H9 (cell line): ENCODE data around the gene PXYLP1. TPM values are rescaled to one million over a fixed set of nuclear protein-coding genes. Genes with fewer than 3 reads are reported as not detected.

Source experiments
- DNase-seq: peaks from one replicate; pipeline ENCODE4 v3.0.0-alpha.2; 2017
- H2AFZ ChIP-seq: one replicate; pipeline ENCODE4 v1.6.1; 2013; ENCODE audit warnings: mild to moderate bottlenecking, low read length, control low read depth, moderate library complexity
- H2AK5ac ChIP-seq: 2 replicates; pipeline ENCODE4 v1.6.1; 2013; ENCODE audit warnings: low read length, control low read depth, mixed read lengths; ENCODE audit not compliant: insufficient read length
- H2BK120ac ChIP-seq: one replicate; pipeline ENCODE4 v1.6.1; 2013; ENCODE audit warnings: low read depth, mild to moderate bottlenecking, low read length, control low read depth, inconsistent platforms; ENCODE audit not compliant: poor library complexity, severe bottlenecking
- H2BK12ac ChIP-seq: 2 replicates; pipeline ENCODE4 v1.6.1; 2013; ENCODE audit warnings: low read length, control low read depth, mixed read lengths, low read depth; ENCODE audit not compliant: insufficient read length
- H2BK15ac ChIP-seq: 2 replicates; pipeline ENCODE4 v1.6.1; 2013; ENCODE audit warnings: low read depth, low read length, control low read depth
- H2BK20ac ChIP-seq: one replicate; pipeline ENCODE4 v1.6.1; 2013; ENCODE audit warnings: low read depth, mild to moderate bottlenecking, low read length, control low read depth, inconsistent platforms; ENCODE audit not compliant: poor library complexity, severe bottlenecking
- H2BK5ac ChIP-seq: 2 replicates; pipeline ENCODE4 v1.6.1; 2013; ENCODE audit warnings: low read length, control low read depth, mixed read lengths; ENCODE audit not compliant: insufficient read length
- H3K14ac ChIP-seq: 2 replicates; pipeline ENCODE4 v1.6.1; 2013; ENCODE audit warnings: low read length, control low read depth; ENCODE audit not compliant: insufficient read depth
- H3K18ac ChIP-seq: 2 replicates; pipeline ENCODE4 v1.6.1; 2013; ENCODE audit warnings: low read depth, mild to moderate bottlenecking, mixed read lengths, low read length, control low read depth; ENCODE audit not compliant: insufficient read length
- H3K23ac ChIP-seq: 2 replicates; pipeline ENCODE4 v1.6.1; 2013; ENCODE audit warnings: low read length, control low read depth, mixed read lengths, low read depth; ENCODE audit not compliant: insufficient read length
- H3K23me2 ChIP-seq: 2 replicates; pipeline ENCODE4 v1.6.1; 2013; ENCODE audit warnings: low read depth, mild to moderate bottlenecking, mixed read lengths, low read length, control low read depth; ENCODE audit not compliant: insufficient read length, poor library complexity, severe bottlenecking
- H3K27ac ChIP-seq: 2 replicates; pipeline ENCODE4 v1.5.1; 2013; ENCODE audit warnings: low read length, control low read depth, mixed read lengths, low read depth; ENCODE audit not compliant: insufficient read length
- H3K27me3 ChIP-seq: 2 replicates; pipeline ENCODE4 v1.6.1; 2013; ENCODE audit warnings: low read length, control low read depth, inconsistent platforms; ENCODE audit not compliant: insufficient read depth
- H3K4ac ChIP-seq: 2 replicates; pipeline ENCODE4 v1.6.1; 2013; ENCODE audit warnings: low read depth, mild to moderate bottlenecking, control low read depth, inconsistent platforms, low read length, moderate library complexity
- H3K4me1 ChIP-seq: 2 replicates; pipeline ENCODE4 v1.6.1; 2013; ENCODE audit warnings: low read length, control low read depth, inconsistent platforms; ENCODE audit not compliant: insufficient read depth
- H3K4me2 ChIP-seq: 2 replicates; pipeline ENCODE4 v1.6.1; 2013; ENCODE audit warnings: low read length, control low read depth, mixed read lengths; ENCODE audit not compliant: insufficient read length, insufficient read depth
- H3K56ac ChIP-seq: 2 replicates; pipeline ENCODE4 v1.6.1; 2013; ENCODE audit warnings: low read depth, mild to moderate bottlenecking, mixed read lengths, low read length, control low read depth; ENCODE audit not compliant: insufficient read length
- H3K79me1 ChIP-seq: 2 replicates; pipeline ENCODE4 v1.6.1; 2013; ENCODE audit warnings: low read depth, mild to moderate bottlenecking, moderate library complexity, low read length, control low read depth, inconsistent platforms; ENCODE audit not compliant: insufficient read depth, poor library complexity, severe bottlenecking
- H3K79me2 ChIP-seq: 2 replicates; pipeline ENCODE4 v1.6.1; 2013; ENCODE audit warnings: low read length, control low read depth, inconsistent platforms; ENCODE audit not compliant: insufficient read depth
- H3K9ac ChIP-seq: 2 replicates; pipeline ENCODE4 v1.6.1; 2013; ENCODE audit warnings: low read length, control low read depth, mixed read lengths; ENCODE audit not compliant: insufficient read length; ENCODE audit errors: extremely low read depth
- H3K9me3 ChIP-seq: one replicate; pipeline ENCODE4 v1.6.1; 2013; ENCODE audit warnings: low read depth, low read length, inconsistent platforms; ENCODE audit not compliant: control insufficient read depth
- H3T11ph ChIP-seq: one replicate; pipeline ENCODE4 v1.6.1; 2013; ENCODE audit warnings: mild to moderate bottlenecking, low read length, control low read depth, inconsistent platforms
- H4K20me1 ChIP-seq: one replicate; pipeline ENCODE4 v1.6.1; 2013; ENCODE audit not compliant: control insufficient read depth, insufficient read length, insufficient read depth
- H4K5ac ChIP-seq: 2 replicates; pipeline ENCODE4 v1.6.1; 2013; ENCODE audit warnings: low read depth, mild to moderate bottlenecking, mixed read lengths, low read length, control low read depth; ENCODE audit not compliant: insufficient read length
- H4K8ac ChIP-seq: replicated peaks from 2 replicates; pipeline ENCODE4 v1.6.1; 2013; ENCODE audit warnings: low read length, control low read depth, mixed read lengths, low read depth; ENCODE audit not compliant: insufficient read length
- H4K91ac ChIP-seq: 2 replicates; pipeline ENCODE4 v1.6.1; 2013; ENCODE audit warnings: low read depth, mild to moderate bottlenecking, moderate library complexity, mixed read lengths, low read length, control low read depth; ENCODE audit not compliant: insufficient read length
- H3K27ac Mint-ChIP-seq, 3 experiments: 2 replicates in 2 of 3; 3 replicates in 1 of 3; pipeline ENCODE4 v1.8.0; 2020 to 2021; ENCODE audit warnings: mixed read lengths in 3 of 3, mild to moderate bottlenecking in 1 of 3, moderate library complexity in 1 of 3
- H3K27me3 Mint-ChIP-seq: 2 replicates; pipeline ENCODE4 v1.8.0; 2021; ENCODE audit warnings: low read depth, mild to moderate bottlenecking, moderate library complexity, mixed read lengths
- H3K36me3 Mint-ChIP-seq, 3 experiments: 2 replicates in 2 of 3; 3 replicates in 1 of 3; pipeline ENCODE4 v1.8.0; 2020 to 2021; ENCODE audit warnings: low read depth in 3 of 3, mixed read lengths in 3 of 3; ENCODE audit not compliant: insufficient read depth in 1 of 3
- H3K4me1 Mint-ChIP-seq, 2 experiments: 2 replicates each; pipeline ENCODE4 v1.8.0; 2020; ENCODE audit warnings: mixed read lengths in 2 of 2
- H3K4me3 Mint-ChIP-seq, 2 experiments: 2 replicates in 1 of 2; 3 replicates in 1 of 2; pipeline ENCODE4 v1.8.0; 2020 to 2021; ENCODE audit warnings: mild to moderate bottlenecking in 2 of 2, mixed read lengths in 2 of 2, moderate library complexity in 1 of 2
- H3K9me3 Mint-ChIP-seq, 2 experiments: 2 replicates in 1 of 2; 3 replicates in 1 of 2; pipeline ENCODE4 v1.8.0; 2020; ENCODE audit warnings: mild to moderate bottlenecking in 2 of 2, mixed read lengths in 2 of 2, moderate library complexity in 1 of 2
- WGBS: extraction: QIAGEN DNeasy Blood & Tissue Kit; methylation state at CpG from one replicate; pipeline ENCODE4 v1.1.7; 2013; ENCODE audit warnings: missing lambda C conversion rate, low lambda C conversion rate, mixed read lengths; ENCODE audit not compliant: insufficient read length; ENCODE audit errors: extremely low coverage; 5-methylcytosine and 5-hydroxymethylcytosine counted together
- total RNA-seq: library from RNA; stranded (reverse); gene quantifications from 2 replicates; pipeline ENCODE4 v1.2.1, GENCODE V29; 2021
- TF ChIP-seq, protein P1 (sequence below): fragments of 200-600 bp; sonication (generic); conservative IDR thresholded peaks from 3 replicates; pipeline ENCODE4 v1.8.0; 2021; ENCODE audit warnings: antibody characterized with exemption, mild to moderate bottlenecking

PXYLP1 gene
- total RNA-seq, 1 experiment from 2014 or later, result 17.9 TPM

DNA sequence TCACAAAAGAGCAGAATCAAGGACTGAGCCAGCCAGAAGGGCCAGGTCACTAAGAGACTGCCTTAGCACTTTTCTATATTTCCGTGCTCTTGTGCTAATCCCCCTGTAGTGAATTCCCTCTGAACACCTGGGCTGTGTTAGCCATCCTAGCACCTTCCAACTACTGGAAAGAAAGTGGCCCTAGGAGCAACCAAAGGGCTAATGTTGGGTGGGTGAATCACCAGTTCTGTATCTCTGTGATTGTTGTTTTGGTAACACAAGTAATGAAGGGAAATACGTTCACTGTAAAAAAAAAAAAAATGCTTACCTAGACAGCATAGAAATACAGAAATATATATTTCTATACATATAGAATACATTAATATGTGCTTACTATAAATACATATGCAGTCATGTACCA is 43.9 kb downstream of the PXYLP1 start:
- Histone ChIP-seq H3K18ac (no peak overlapping the region), H3K27ac (no peak overlapping the region), H4K5ac (no peak overlapping the region), H4K20me1 (no peaks in the 10 kb centered on the region), H3T11ph (no peak overlapping the region), H3K4me2 (no peak overlapping the region), H3K23me2 (no peaks in the 10 kb centered on the region), H3K9ac (no peak overlapping the region), H2AK5ac (no peak overlapping the region), H3K14ac (no peak overlapping the region), H3K79me2 (no peaks in the 10 kb centered on the region), H2BK120ac (no peak overlapping the region), H2BK12ac (no peak overlapping the region), H2BK15ac (no peak overlapping the region), H3K56ac (no peak overlapping the region), H3K9me3 (no peaks in the 10 kb centered on the region), H3K79me1 (no peaks in the 10 kb centered on the region), H2AFZ (no peak overlapping the region), H4K91ac (no peak overlapping the region), H2BK5ac (no peak overlapping the region), H3K27me3 (no peaks in the 10 kb centered on the region), H3K4ac (no peak overlapping the region), H2BK20ac (no peak overlapping the region), H3K4me1 (no peaks in the 10 kb centered on the region; the same call in 1 of the 2 replicates), H4K8ac (no peak overlapping the region), H3K23ac (no peak overlapping the region)
- DNase-seq, result no peak
- H3K36me3 Mint-ChIP-seq, result peaks cover 2 to 6% (median 5%) of the 10 kb centered on the region in 3 experiments; a peak in 5 of 7 replicates
- no CpG with 5 or more reads among the region's 2 CpGs for WGBS
- H3K9me3 Mint-ChIP-seq, result no peaks in the 10 kb centered on the region
- 0 out of 4 replicates have a peak, but pooled peaks cover 0 to 2% of the 10 kb centered on the region in 2 experiments for H3K4me1 Mint-ChIP-seq
- TF ChIP-seq, protein P1, sequence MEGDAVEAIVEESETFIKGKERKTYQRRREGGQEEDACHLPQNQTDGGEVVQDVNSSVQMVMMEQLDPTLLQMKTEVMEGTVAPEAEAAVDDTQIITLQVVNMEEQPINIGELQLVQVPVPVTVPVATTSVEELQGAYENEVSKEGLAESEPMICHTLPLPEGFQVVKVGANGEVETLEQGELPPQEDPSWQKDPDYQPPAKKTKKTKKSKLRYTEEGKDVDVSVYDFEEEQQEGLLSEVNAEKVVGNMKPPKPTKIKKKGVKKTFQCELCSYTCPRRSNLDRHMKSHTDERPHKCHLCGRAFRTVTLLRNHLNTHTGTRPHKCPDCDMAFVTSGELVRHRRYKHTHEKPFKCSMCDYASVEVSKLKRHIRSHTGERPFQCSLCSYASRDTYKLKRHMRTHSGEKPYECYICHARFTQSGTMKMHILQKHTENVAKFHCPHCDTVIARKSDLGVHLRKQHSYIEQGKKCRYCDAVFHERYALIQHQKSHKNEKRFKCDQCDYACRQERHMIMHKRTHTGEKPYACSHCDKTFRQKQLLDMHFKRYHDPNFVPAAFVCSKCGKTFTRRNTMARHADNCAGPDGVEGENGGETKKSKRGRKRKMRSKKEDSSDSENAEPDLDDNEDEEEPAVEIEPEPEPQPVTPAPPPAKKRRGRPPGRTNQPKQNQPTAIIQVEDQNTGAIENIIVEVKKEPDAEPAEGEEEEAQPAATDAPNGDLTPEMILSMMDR, result no peak
- no peaks in the 10 kb centered on the region for H3K27me3 Mint-ChIP-seq
- H3K27ac Mint-ChIP-seq, result no peak overlapping the region
- H3K4me3 Mint-ChIP-seq, result no peak overlapping the region
